Lower leg skin (tissue), 3 donors: ENCODE measurements around the gene GRM7.

ENCODE experiments used
- POLR2A ChIP-seq, 2 donors: fragments of 450-650 bp; IDR thresholded peaks; one replicate each; pipeline ENCODE4 v1.6.1; 2016 to 2017; ENCODE audit warnings: antibody characterized with exemption in 2 of 2, mild to moderate bottlenecking in 1 of 2, moderate library complexity in 1 of 2
- TF ChIP-seq, protein P1 (sequence below), 3 donors: fragments of 450-650 bp; IDR thresholded peaks; one replicate each; pipeline ENCODE4 v1.5.1; 2016; ENCODE audit warnings: antibody characterized with exemption in 3 of 3, mild to moderate bottlenecking in 3 of 3, moderate library complexity in 2 of 3

DNA sequence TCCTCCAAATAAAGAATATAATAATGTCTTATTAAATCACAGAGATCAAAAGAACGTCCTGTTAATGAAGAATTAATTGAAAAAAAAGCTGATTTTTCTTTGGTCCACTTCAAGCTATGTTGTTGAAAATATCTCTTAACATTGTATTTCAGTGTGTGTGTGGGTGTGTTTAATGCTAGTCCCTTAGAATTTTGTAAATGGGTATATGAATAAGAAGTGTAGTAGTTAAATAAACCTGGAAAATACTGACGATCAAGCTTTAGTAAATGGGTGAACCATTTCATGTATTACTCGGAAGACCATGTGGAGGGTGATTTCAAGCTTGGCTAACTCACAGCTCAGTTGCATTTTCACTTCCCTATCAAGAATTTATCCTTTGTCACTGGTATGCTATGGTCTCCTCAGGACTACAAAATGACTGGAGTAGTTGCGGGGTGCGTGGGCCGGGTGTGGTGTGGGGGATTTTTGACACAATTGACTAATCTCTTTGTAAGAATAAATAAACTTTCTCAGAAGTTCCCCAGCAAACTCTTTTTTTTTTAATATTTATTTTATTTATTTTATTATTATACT lies 586.4 kb downstream of the GRM7 start:
- TF ChIP-seq, protein P1, sequence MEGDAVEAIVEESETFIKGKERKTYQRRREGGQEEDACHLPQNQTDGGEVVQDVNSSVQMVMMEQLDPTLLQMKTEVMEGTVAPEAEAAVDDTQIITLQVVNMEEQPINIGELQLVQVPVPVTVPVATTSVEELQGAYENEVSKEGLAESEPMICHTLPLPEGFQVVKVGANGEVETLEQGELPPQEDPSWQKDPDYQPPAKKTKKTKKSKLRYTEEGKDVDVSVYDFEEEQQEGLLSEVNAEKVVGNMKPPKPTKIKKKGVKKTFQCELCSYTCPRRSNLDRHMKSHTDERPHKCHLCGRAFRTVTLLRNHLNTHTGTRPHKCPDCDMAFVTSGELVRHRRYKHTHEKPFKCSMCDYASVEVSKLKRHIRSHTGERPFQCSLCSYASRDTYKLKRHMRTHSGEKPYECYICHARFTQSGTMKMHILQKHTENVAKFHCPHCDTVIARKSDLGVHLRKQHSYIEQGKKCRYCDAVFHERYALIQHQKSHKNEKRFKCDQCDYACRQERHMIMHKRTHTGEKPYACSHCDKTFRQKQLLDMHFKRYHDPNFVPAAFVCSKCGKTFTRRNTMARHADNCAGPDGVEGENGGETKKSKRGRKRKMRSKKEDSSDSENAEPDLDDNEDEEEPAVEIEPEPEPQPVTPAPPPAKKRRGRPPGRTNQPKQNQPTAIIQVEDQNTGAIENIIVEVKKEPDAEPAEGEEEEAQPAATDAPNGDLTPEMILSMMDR (IDR thresholded peaks at IDR 0.05) = no peak
- no peak for TF ChIP-seq POLR2A (IDR thresholded peaks at IDR 0.05)
